NT2/D1 (cell line): Measurements from ENCODE around the gene RNPS1.

Source experiments
- SUZ12 ChIP-seq: IDR thresholded peaks from 2 replicates; pipeline ENCODE4 v1.6.1; 2011; ENCODE audit not compliant: insufficient read length, insufficient read depth; ENCODE audit errors: extremely low read depth
- ZNF274 ChIP-seq: IDR thresholded peaks from 2 replicates; pipeline ENCODE4 v1.6.1; 2011; ENCODE audit warnings: mild to moderate bottlenecking, low read depth, low read length

GRCh38 chr16:2299121-2299914, 31.4 kb upstream of the RNPS1 start:
- TF ChIP-seq ZNF274 (no peak), SUZ12 (no peak)
